ENCODE measurements around the gene ANKRD53. TPM values are rescaled to one million over a fixed set of nuclear protein-coding genes. Genes with fewer than 3 reads are reported as not detected.

Gene ANKRD53
- total RNA-seq, 5 donors from 2014 or later (not counting 1 experiment from before 2014, with no cell fraction given) = 0.20 to 0.88 (median 0.45) TPM; not detected in 1

DNA sequence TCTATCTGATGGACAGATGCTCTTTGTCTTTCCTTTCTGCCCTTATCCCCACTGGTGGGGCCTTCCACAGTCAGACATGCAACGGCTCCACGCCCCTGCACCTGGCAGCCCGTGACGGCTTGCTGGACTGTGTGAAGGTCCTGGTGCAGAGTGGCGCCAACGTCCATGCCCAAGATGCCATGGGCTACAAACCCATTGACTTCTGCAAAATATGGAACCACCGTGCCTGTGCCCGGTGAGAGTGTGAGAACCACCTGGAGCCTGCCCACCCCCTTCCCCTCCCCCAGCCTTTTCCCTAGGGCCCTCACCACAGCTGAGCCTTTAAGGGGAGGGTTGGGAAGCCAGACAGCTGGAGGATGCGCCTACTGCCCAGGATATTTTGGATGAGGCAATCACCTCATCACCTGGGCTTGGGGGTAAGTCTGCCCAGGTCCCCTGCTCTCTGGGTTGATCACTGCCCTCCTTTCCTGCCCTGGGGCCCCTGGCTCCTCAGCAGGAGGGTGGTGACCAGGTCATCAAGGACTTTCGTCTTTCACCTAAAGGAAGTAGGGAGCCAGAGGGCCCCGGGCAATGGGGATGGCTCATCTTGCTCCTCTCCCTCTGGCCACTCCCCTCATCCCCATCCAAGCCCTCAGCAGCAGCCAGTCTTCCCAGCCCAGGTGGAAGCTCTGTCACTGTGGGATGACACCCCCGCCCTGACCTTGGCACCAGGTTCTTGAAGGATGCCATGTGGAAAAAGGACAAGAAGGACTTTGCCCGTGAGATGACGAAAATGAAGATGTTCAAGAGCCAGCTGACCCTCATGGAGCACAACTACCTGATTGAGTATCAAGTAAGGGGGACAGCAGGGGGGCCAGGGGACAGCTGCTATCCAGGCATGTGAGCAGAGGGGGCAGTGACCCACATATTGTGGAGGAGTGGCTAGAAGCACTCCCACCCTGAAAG is 3.7 kb downstream of the ANKRD53 start:
- Mint-ChIP-seq H3K4me1 (peaks cover 18 to 27% (median 26%) of the 10 kb centered on the region in 3 donors), H3K27me3 (no peaks in the 10 kb centered on the region), H3K27ac (no peak overlapping the region), H3K36me3 (peaks cover 14% of the 10 kb centered on the region), H3K9me3 (no peaks in the 10 kb centered on the region), H3K4me3 (no peak overlapping the region)
- H3K4me3 ChIP-seq (ENCODE audit: control insufficient read depth in 1 of 2, extremely low read depth in 1 of 2, low read length in 1 of 2) = no peak overlapping the region
- H3K27ac ChIP-seq (ENCODE audit: low read length) = no peak overlapping the region
- no peak for ATAC-seq (replicated peaks in 1 of 4)
- POLR2A ChIA-PET = interaction anchor here in 1 of 2 donors (0.6 kb wide), 1 partner anchor 86 kb away, joined by 3 read pairs; the partner anchor contains the start of gene NAGK
- WGBS (ENCODE audit: insufficient coverage) = 90% methylated on average over 8 of the region's 14 CpGs
- CTCF ChIA-PET = interaction anchor here (0.5 to 0.6 kb wide), 3 partner anchors 16 to 679 kb away, joined by 3 read pairs; no protein-coding TSS in a partner anchor
- H3K36me3 ChIP-seq (ENCODE audit: control insufficient read depth in 2 of 2, extremely low read depth in 1 of 2, insufficient read depth in 1 of 2, low read length in 1 of 2) = peaks cover 0 to 17% of the 10 kb centered on the region in 2 donors
- peak in 2 of 35 experiments; percentile 8 to 15 for DNase-seq
- no peaks in the 10 kb centered on the region for H3K9me3 ChIP-seq
- H3K27me3 ChIP-seq (replicated peaks in 1 of 2; ENCODE audit: control insufficient read depth in 2 of 2, extremely low read depth in 1 of 2, insufficient read depth in 2 of 2, low read length in 1 of 2) = no peaks in the 10 kb centered on the region
- peaks cover under 1 to 33% of the 10 kb centered on the region in 2 experiments for H3K4me1 ChIP-seq (ENCODE audit: control insufficient read depth in 1 of 2, extremely low read depth in 1 of 2, insufficient read depth in 2 of 2, low read length in 2 of 2)

DNA sequence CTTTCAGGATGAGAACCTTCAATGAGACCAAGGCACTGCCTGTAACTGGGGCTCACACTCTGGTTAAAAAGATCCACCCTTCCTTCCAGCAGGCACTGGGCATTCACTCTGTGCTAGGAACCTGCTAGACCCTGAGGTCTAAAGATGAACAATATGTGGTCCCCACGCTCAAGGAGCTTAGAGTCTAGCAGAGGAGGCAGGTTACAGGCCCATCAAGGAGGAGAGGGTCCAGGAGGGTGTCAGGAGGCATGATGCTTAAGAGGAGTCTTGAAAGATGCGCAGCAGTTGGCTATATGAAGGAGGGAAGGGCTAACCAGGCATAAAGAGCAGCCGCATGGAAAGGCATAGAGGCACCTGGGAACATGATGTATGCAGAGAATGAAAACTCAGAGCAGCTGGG is 4.5 kb downstream of the ANKRD53 start:
- no peaks in the 10 kb centered on the region for H3K27me3 ChIP-seq (replicated peaks in 1 of 2; ENCODE audit: control insufficient read depth in 2 of 2, extremely low read depth in 1 of 2, insufficient read depth in 2 of 2, low read length in 1 of 2)
- H3K4me1 ChIP-seq (ENCODE audit: control insufficient read depth in 1 of 2, extremely low read depth in 1 of 2, insufficient read depth in 2 of 2, low read length in 2 of 2) = peaks cover 0 to 25% of the 10 kb centered on the region in 2 experiments
- Mint-ChIP-seq H3K27ac (no peak overlapping the region), H3K4me1 (peaks cover 10 to 20% (median 19%) of the 10 kb centered on the region in 3 donors), H3K27me3 (no peaks in the 10 kb centered on the region), H3K4me3 (no peak overlapping the region), H3K9me3 (no peaks in the 10 kb centered on the region), H3K36me3 (peaks cover 21% of the 10 kb centered on the region)
- no peaks in the 10 kb centered on the region for H3K9me3 ChIP-seq
- CTCF ChIA-PET = interaction anchor here (0.6 to 0.8 kb wide), 4 partner anchors 16 to 26 kb away, joined by 3 to 4 read pairs (median 3); no protein-coding TSS in a partner anchor
- no peak overlapping the region for H3K4me3 ChIP-seq (ENCODE audit: control insufficient read depth in 1 of 2, extremely low read depth in 1 of 2, low read length in 1 of 2)
- peaks cover 0 to 25% of the 10 kb centered on the region in 2 donors for H3K36me3 ChIP-seq (ENCODE audit: control insufficient read depth in 2 of 2, extremely low read depth in 1 of 2, insufficient read depth in 1 of 2, low read length in 1 of 2)
- ATAC-seq (replicated peaks in 1 of 4) (no peak), DNase-seq (peak in 1 of 35 experiments; percentile 9)
- WGBS (ENCODE audit: insufficient coverage) = 97% methylated on average over 3 of the region's 3 CpGs
- POLR2A ChIA-PET = interaction anchor here in 1 of 2 donors (0.6 kb wide), 1 partner anchor 85 kb away, joined by 3 read pairs; the partner anchor contains the start of gene NAGK
- no peak overlapping the region for H3K27ac ChIP-seq (ENCODE audit: low read length)

DNA sequence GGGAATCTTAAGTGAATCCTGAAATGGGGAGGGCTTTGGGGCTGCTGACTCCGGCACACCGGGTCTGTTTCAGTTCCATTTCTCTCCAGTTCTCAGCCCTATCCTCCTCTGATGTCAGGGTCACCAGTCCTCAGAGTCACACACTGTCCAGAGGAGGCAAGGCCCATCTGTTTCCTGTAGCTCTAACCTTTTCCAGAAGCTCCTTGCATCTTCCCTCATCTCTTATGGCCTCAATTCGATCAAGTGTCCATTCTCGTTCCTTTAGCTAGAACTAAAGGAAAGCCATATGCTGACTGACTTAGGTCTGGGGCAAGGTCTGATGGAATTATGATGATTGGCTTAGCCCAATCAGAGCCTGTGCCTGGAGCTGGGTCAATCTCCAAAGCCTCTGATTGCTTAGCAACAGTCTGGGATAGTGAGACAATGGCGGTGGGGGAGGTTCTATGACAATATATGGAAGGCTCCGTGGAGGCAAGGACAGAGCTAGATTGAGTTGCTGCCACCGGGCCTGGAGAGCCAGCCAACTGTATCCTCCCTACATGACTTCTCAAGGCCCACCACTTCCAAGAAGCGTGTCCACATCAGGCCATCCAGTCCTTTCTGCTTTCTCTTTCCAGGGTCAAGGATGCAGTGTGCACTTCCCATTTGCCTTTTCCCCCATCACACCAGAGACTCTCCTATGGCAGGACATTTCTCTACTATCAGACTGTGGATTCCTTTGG is 5.2 kb downstream of the ANKRD53 start:
- Mint-ChIP-seq H3K9me3 (no peaks in the 10 kb centered on the region), H3K4me1 (peaks cover 6 to 17% (median 16%) of the 10 kb centered on the region in 3 donors), H3K4me3 (no peak overlapping the region), H3K36me3 (peaks cover 25% of the 10 kb centered on the region), H3K27me3 (no peaks in the 10 kb centered on the region), H3K27ac (no peak overlapping the region)
- no peak overlapping the region for H3K4me3 ChIP-seq (ENCODE audit: control insufficient read depth in 1 of 2, extremely low read depth in 1 of 2, low read length in 1 of 2)
- peak in 2 of 35 experiments; percentile 3 to 7 for DNase-seq
- H3K27me3 ChIP-seq (replicated peaks in 1 of 2; ENCODE audit: control insufficient read depth in 2 of 2, extremely low read depth in 1 of 2, insufficient read depth in 2 of 2, low read length in 1 of 2) = no peaks in the 10 kb centered on the region
- H3K4me1 ChIP-seq (ENCODE audit: control insufficient read depth in 1 of 2, extremely low read depth in 1 of 2, insufficient read depth in 2 of 2, low read length in 2 of 2) = peaks cover 0 to 18% of the 10 kb centered on the region in 2 experiments
- POLR2A ChIA-PET = no interaction called here
- H3K9me3 ChIP-seq = no peaks in the 10 kb centered on the region
- H3K36me3 ChIP-seq (ENCODE audit: control insufficient read depth in 2 of 2, extremely low read depth in 1 of 2, insufficient read depth in 1 of 2, low read length in 1 of 2) = peaks cover 4 to 32% of the 10 kb centered on the region in 2 donors
- CTCF ChIA-PET = interaction anchor here (0.6 to 1.6 kb wide), 6 partner anchors 9 to 26 kb away, joined by 3 to 4 read pairs (median 3); no protein-coding TSS in a partner anchor
- ATAC-seq (replicated peaks in 1 of 4) = no peak
- no peak overlapping the region for H3K27ac ChIP-seq (ENCODE audit: low read length)
- 95% methylated on average over 3 of the region's 8 CpGs for WGBS (ENCODE audit: insufficient coverage)

DNA sequence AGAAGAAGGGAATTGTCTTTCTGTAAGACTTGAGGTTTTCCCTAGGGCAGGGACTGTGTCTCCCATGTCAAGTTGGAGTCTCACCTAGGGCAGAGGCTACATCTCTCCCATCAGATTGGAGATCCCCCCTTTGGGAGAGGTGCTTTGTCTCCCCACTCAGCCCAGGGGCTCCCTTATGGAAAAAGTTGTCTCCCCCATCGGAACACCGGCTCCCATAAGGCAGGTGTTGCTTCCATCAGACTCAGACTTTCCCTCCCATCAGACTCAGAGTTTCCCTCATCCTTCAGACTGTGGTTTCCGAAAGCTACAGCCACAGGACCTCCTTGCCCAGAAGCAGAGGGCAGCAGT is 5.8 kb downstream of the ANKRD53 start:
- peak overlapping the region in 2 of 3 donors; percentile 41 to 59 for H3K4me3 Mint-ChIP-seq
- H3K27me3 Mint-ChIP-seq = no peaks in the 10 kb centered on the region
- ATAC-seq (replicated peaks in 1 of 4) (no peak), DNase-seq (no peak)
- H3K9me3 Mint-ChIP-seq = no peaks in the 10 kb centered on the region
- Histone ChIP-seq H3K27me3 (replicated peaks in 1 of 2; ENCODE audit: control insufficient read depth in 2 of 2, extremely low read depth in 1 of 2, insufficient read depth in 2 of 2, low read length in 1 of 2) (no peaks in the 10 kb centered on the region), H3K4me1 (ENCODE audit: control insufficient read depth in 1 of 2, extremely low read depth in 1 of 2, insufficient read depth in 2 of 2, low read length in 2 of 2) (peaks cover 0 to 13% of the 10 kb centered on the region in 2 experiments), H3K27ac (ENCODE audit: low read length) (no peak overlapping the region), H3K4me3 (ENCODE audit: control insufficient read depth in 1 of 2, extremely low read depth in 1 of 2, low read length in 1 of 2) (no peak overlapping the region), H3K9me3 (no peaks in the 10 kb centered on the region), H3K36me3 (ENCODE audit: control insufficient read depth in 2 of 2, extremely low read depth in 1 of 2, insufficient read depth in 1 of 2, low read length in 1 of 2) (peaks cover 10 to 37% of the 10 kb centered on the region in 2 donors)
- H3K36me3 Mint-ChIP-seq = peaks cover 29% of the 10 kb centered on the region
- 84% methylated on average over 3 of the region's 3 CpGs for WGBS (ENCODE audit: insufficient coverage)
- H3K4me1 Mint-ChIP-seq = peaks cover 6 to 17% (median 16%) of the 10 kb centered on the region in 3 donors
- ChIA-PET POLR2A (interaction anchor here in 1 of 2 donors (0.6 kb wide), 1 partner anchor 129 kb away, joined by 4 read pairs; no protein-coding TSS in a partner anchor), CTCF (interaction anchor here (0.6 to 1.6 kb wide), 7 partner anchors 10 to 147 kb away, joined by 3 to 4 read pairs (median 3); partner anchors contain the start of gene MPHOSPH10 (in 1 of the 2))
- H3K27ac Mint-ChIP-seq = peak overlapping the region; percentile 44 to 50

DNA sequence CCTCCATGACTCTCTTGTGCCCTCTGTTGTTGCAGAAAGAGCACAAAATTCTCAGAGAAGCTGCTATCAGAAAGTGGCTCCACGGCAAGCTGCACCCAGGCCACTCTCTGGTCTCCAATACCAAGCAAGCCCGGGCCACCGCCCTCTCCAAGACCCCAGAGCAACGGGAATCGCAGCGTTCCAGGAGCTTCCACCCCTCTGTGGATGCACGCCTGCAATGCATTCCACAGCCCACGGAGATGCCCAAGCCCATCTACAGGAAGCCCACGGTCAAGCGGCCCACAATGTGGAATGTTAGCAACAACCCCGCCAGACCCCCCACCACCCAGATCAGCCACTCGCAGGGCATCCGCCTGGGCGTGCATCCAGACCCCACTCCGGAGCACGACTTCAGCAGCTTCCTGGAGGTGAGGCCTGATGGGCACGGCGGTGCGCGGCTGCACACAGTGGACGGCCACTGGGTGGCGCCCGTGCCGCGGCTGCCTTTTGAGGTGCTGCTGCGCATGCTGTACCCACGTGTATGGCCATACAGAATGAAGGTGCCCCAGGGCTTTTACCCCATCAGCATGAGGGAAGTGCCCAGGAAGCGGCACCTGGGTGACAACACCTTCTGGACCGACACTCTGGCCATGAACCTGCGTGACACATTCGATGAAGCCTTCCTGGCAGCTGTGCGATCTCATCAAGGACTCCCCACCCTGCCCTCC is 6.3 kb downstream of the ANKRD53 start:
- ATAC-seq (replicated peaks in 1 of 4) (peak; percentile 98 to 100 (median 99)), DNase-seq (peak; percentile 63 to 89 (median 80))
- H3K4me3 ChIP-seq (ENCODE audit: control insufficient read depth in 1 of 2, extremely low read depth in 1 of 2, low read length in 1 of 2) = no peak overlapping the region
- H3K9me3 ChIP-seq = no peaks in the 10 kb centered on the region
- no peaks in the 10 kb centered on the region for H3K27me3 Mint-ChIP-seq
- H3K4me1 ChIP-seq (ENCODE audit: control insufficient read depth in 1 of 2, extremely low read depth in 1 of 2, insufficient read depth in 2 of 2, low read length in 2 of 2) = peaks cover 0 to 12% of the 10 kb centered on the region in 2 experiments
- ChIA-PET CTCF (interaction anchor here (0.5 to 1.6 kb wide), 8 partner anchors 9 to 690 kb away, joined by 3 to 4 read pairs (median 3); partner anchors contain the start of gene MPHOSPH10 (in 1 of the 2)), POLR2A (interaction anchor here in 1 of 2 donors (0.6 kb wide), 1 partner anchor 129 kb away, joined by 4 read pairs; no protein-coding TSS in a partner anchor)
- H3K27ac ChIP-seq (ENCODE audit: low read length) = no peak overlapping the region
- peaks cover 6 to 15% (median 15%) of the 10 kb centered on the region in 3 donors for H3K4me1 Mint-ChIP-seq
- H3K36me3 ChIP-seq (ENCODE audit: control insufficient read depth in 2 of 2, extremely low read depth in 1 of 2, insufficient read depth in 1 of 2, low read length in 1 of 2) = peaks cover 13 to 43% of the 10 kb centered on the region in 2 donors
- peak overlapping the region; percentile 41 to 59 (median 42) for H3K4me3 Mint-ChIP-seq
- peaks cover 29% of the 10 kb centered on the region for H3K36me3 Mint-ChIP-seq
- H3K27ac Mint-ChIP-seq = peak overlapping the region; percentile 44 to 50
- 26% methylated on average over 29 of the region's 32 CpGs for WGBS (ENCODE audit: insufficient coverage)
- H3K27me3 ChIP-seq (replicated peaks in 1 of 2; ENCODE audit: control insufficient read depth in 2 of 2, extremely low read depth in 1 of 2, insufficient read depth in 2 of 2, low read length in 1 of 2) = no peaks in the 10 kb centered on the region
- H3K9me3 Mint-ChIP-seq = no peaks in the 10 kb centered on the region

Data from T-cell (primary cell).